Upper lobe of right lung (tissue), 1 donor: ENCODE results near the gene UBLCP1. TPM values are rescaled to one million over a fixed set of nuclear protein-coding genes. Genes with fewer than 3 reads are reported as not detected.

Experiments
- ATAC-seq: fragments of 200-7000 bp; cut with Tn5 transposase; one replicate; pipeline ENCODE4 v1.9.1; 2020; ENCODE audit warnings: mild to moderate bottlenecking, moderate library complexity
- DNase-seq: peaks from one replicate; pipeline ENCODE4 v3.0.0-alpha.2; 2020
- H3K27ac ChIP-seq: fragments of 200-600 bp; one replicate; pipeline ENCODE4 v1.8.0; 2022
- H3K27me3 ChIP-seq: fragments of 200-600 bp; one replicate; pipeline ENCODE4 v1.8.0; 2022; ENCODE audit warnings: mild to moderate bottlenecking
- H3K36me3 ChIP-seq: fragments of 200-600 bp; one replicate; pipeline ENCODE4 v1.8.0; 2022
- H3K4me1 ChIP-seq: fragments of 200-600 bp; one replicate; pipeline ENCODE4 v1.8.0; 2022
- H3K4me3 ChIP-seq: fragments of 200-600 bp; one replicate; pipeline ENCODE4 v1.8.0; 2022; ENCODE audit warnings: mild to moderate bottlenecking
- H3K9me3 ChIP-seq: fragments of 200-600 bp; one replicate; pipeline ENCODE4 v1.8.0; 2022
- intact Hi-C: fragments of 100-400 bp; cut with DNase I; formaldehyde crosslinking; loops from one replicate; pipeline ENCODE4 v1.11.0; 2022
- total RNA-seq: library from RNA; stranded (reverse); fragmentation: NEBNext Ultra II Directional; extraction: Animal tissue kit (Norgen Biotek cat#: 25700); gene quantifications from one replicate; pipeline ENCODE4 v1.2.1, GENCODE V29; 2021
- TF ChIP-seq, protein P1 (sequence below): fragments of 200-600 bp; IDR thresholded peaks from one replicate; pipeline ENCODE4 v1.8.0; 2022; ENCODE audit warnings: antibody characterized with exemption
- donor health status: DM: no; HTN: yes; CAD: no; lungs with severe emphysema.

The UBLCP1 gene
- total RNA-seq, 1 donor from 2014 or later: 25.0 TPM

DNA sequence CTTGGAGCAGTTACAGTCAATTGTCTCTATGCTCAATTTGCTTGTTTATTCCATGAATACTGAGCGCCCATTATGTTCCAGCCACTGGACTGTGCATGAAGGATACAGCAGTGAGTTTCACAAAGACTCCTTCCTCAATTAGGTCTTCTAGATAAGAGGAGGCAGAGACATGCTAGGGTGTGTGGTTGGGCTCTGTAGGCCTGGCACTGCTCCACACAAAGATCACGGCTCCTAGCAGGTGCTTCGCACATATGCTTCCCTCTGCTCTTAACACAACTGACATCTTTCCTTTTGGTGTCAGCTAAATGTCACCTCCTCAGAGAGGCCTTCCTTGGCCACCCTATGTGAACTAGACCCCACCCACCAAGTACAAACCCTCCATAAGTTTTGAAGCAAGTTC lies 56.3 kb downstream of the UBLCP1 start:
- Histone ChIP-seq H3K36me3 (no peaks in the 10 kb centered on the region), H3K4me3 (no peak overlapping the region), H3K4me1 (no peaks in the 10 kb centered on the region), H3K27ac (no peak overlapping the region), H3K27me3 (no peaks in the 10 kb centered on the region), H3K9me3 (no peaks in the 10 kb centered on the region)
- DNase-seq (no peak), ATAC-seq (no peak)
- TF ChIP-seq, protein P1, sequence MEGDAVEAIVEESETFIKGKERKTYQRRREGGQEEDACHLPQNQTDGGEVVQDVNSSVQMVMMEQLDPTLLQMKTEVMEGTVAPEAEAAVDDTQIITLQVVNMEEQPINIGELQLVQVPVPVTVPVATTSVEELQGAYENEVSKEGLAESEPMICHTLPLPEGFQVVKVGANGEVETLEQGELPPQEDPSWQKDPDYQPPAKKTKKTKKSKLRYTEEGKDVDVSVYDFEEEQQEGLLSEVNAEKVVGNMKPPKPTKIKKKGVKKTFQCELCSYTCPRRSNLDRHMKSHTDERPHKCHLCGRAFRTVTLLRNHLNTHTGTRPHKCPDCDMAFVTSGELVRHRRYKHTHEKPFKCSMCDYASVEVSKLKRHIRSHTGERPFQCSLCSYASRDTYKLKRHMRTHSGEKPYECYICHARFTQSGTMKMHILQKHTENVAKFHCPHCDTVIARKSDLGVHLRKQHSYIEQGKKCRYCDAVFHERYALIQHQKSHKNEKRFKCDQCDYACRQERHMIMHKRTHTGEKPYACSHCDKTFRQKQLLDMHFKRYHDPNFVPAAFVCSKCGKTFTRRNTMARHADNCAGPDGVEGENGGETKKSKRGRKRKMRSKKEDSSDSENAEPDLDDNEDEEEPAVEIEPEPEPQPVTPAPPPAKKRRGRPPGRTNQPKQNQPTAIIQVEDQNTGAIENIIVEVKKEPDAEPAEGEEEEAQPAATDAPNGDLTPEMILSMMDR: no peak
- intact Hi-C loops: no loop called here

DNA sequence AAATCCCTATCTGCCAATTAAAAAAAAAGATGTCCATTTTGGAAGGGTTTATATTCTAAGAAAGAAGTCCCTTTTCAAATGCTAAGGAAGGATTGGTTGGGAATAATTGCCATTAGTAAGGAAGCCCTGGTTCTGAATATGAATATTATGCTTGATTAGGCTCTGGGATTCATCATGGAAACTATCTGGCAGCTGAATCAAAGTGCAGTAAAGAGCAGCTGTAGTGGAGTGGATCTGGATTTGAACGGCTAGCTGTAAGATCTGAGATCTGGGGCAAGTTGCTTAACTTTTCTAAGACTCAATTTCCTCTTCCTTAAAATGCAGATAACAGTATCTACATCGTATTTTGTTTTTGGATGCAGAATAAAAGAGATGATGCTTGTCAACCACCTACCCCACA lies 56.7 kb downstream of the UBLCP1 start:
- no peaks in the 10 kb centered on the region for H3K36me3 ChIP-seq
- no peak overlapping the region for H3K4me3 ChIP-seq
- intact Hi-C loops: no loop called here
- no peak overlapping the region for H3K27ac ChIP-seq
- H3K4me1 ChIP-seq: no peaks in the 10 kb centered on the region
- ATAC-seq (no peak), DNase-seq (no peak)
- H3K27me3 ChIP-seq: no peaks in the 10 kb centered on the region
- TF ChIP-seq, protein P1: no peak
- H3K9me3 ChIP-seq: no peaks in the 10 kb centered on the region

DNA sequence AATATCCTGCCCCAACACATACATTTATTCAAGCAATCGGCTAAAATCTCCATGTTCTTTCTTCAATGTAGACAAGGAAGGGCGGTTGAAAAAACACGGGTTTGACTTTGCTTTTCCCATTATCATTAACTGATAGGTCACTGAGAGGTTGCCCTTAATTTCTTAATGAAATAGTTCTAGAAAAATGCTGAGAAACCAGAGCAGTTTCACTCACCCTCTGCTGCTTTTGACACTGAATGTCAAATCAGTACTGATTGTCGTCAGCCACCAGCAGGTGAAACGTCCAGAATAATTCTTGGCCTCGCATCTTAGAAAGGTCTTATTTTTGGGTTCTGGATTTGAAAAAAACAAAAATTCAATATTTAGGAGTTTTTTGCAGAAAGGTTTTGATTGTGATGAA lies 59.1 kb downstream of the UBLCP1 start:
- no peak for ATAC-seq
- TF ChIP-seq, protein P1: no peak
- peaks cover 5% of the 10 kb centered on the region for H3K27me3 ChIP-seq
- DNase-seq: no peak
- no peaks in the 10 kb centered on the region for H3K4me1 ChIP-seq
- intact Hi-C loops: no loop called here
- no peaks in the 10 kb centered on the region for H3K36me3 ChIP-seq
- H3K9me3 ChIP-seq: no peaks in the 10 kb centered on the region
- H3K4me3 ChIP-seq: no peak overlapping the region
- no peak overlapping the region for H3K27ac ChIP-seq

DNA sequence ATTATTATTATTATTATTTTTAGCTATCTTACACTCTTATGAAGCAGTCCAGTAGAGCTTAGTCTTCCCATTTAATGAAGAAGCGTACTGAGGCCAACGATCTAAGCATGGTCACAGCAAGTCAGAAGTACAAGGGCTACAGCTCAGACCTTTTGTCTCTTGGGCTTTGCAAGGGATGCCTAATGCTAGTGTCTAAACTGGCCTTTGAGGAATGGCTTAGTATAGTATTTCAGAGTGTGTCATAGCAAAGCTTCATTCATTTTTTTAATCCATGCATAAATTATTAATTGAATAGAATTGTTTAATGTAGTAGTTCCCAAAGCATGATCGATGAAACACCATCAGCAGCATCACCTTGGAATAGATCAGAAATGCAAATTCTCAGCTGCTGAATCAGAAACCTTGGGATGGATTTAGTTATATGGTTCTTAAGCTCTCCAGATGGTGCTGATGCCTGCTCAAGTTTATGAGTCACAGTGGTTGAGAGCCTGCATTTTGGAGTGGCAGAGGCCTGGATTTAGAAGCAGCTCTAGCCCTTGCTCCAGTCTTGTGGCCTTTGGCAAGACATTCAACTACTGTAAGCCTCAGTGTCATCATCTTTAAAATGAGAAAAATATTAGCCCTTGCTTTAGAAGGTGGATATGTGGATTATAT lies 61.1 kb downstream of the UBLCP1 start:
- ATAC-seq: no peak
- Histone ChIP-seq H3K4me1 (no peaks in the 10 kb centered on the region), H3K4me3 (no peak overlapping the region), H3K27ac (no peak overlapping the region), H3K36me3 (no peaks in the 10 kb centered on the region), H3K27me3 (peaks cover 5% of the 10 kb centered on the region), H3K9me3 (no peaks in the 10 kb centered on the region)
- no peak for DNase-seq
- intact Hi-C loops: no loop called here
- TF ChIP-seq, protein P1: no peak

DNA sequence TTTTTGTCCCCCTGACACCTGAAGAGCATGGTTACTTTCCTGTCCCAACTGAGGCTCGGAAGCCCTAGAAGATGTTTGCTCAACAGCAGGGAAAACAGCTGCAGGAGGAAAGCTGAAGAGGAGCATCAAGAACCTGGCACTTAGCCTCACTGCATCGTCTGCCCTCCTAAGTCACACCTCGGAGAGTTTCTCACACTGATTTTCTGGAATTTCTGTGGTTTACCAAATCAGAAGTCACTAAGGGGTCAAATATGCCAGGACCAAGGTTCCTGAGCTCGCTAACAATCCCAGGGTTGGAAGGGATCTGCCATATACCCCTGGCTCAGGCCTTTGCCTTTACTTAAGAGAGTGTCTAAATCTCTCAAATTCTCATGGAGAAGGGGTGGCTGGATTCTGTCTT lies 61.9 kb downstream of the UBLCP1 start:
- Histone ChIP-seq H3K36me3 (no peaks in the 10 kb centered on the region), H3K4me1 (no peaks in the 10 kb centered on the region), H3K9me3 (no peaks in the 10 kb centered on the region), H3K27ac (no peak overlapping the region), H3K4me3 (no peak overlapping the region), H3K27me3 (peaks cover 5% of the 10 kb centered on the region)
- ATAC-seq (no peak), DNase-seq (no peak)
- intact Hi-C loops: no loop called here
- TF ChIP-seq, protein P1: no peak
